AG04450 (cell line): Measurements from ENCODE around the gene PTPRT. TPM values are rescaled to one million over a fixed set of nuclear protein-coding genes. Genes with fewer than 3 reads are reported as not detected.

ENCODE experiments used
- CTCF ChIA-PET: fragments of 300-600, 350-600 bp; formaldehyde crosslinking; extraction: SDS; loops from one replicate; lab custom pipeline; 2022; ENCODE audit warnings: antibody characterized with exemption, inconsistent platforms; lab: Charles Lee
- POLR2A ChIA-PET: fragments of 350-600 bp; formaldehyde crosslinking; extraction: SDS; loops from one replicate; lab custom pipeline; 2021; ENCODE audit warnings: antibody characterized with exemption, inconsistent platforms; lab: Yijun Ruan, JAX
- DNase-seq: peaks from one replicate; pipeline ENCODE4 v3.0.0-alpha.2; 2011; ENCODE audit warnings: low read depth, low spot score
- H3K27ac ChIP-seq: one replicate; pipeline ENCODE4 v1.5.1; 2012; ENCODE audit warnings: low read depth, low read length, control low read depth
- H3K27me3 ChIP-seq: one replicate; pipeline ENCODE4 v1.6.0; 2012; ENCODE audit warnings: low read length; ENCODE audit not compliant: control insufficient read depth, insufficient read depth
- H3K4me3 ChIP-seq: 2 replicates; pipeline ENCODE4 v1.5.1; 2011; ENCODE audit warnings: mild to moderate bottlenecking, low read depth, low read length, control low read depth
- H3K9me3 ChIP-seq: 2 replicates; pipeline ENCODE4 v1.5.1; 2012; ENCODE audit warnings: low read length; ENCODE audit not compliant: control insufficient read depth, insufficient read depth
- polyA plus RNA-seq: library from polyadenylated mRNA; depleted of rRNA; stranded (reverse); fragments of >200 nt; gene quantifications from 2 replicates; pipeline ENCODE4 v1.2.3, GENCODE V29; 2011
- TF ChIP-seq, protein P1 (sequence below): IDR thresholded peaks from 2 replicates; pipeline ENCODE4 v1.5.1; 2011; ENCODE audit warnings: low read depth, low read length, control low read depth, inconsistent platforms

Gene PTPRT
- polyA plus RNA-seq, 1 experiment: not detected

- ChIA-PET CTCF (no interaction called here), POLR2A (no interaction called here)
- no peaks in the 10 kb centered on the region for H3K27me3 ChIP-seq
- H3K4me3 ChIP-seq: no peak overlapping the region
- no peak overlapping the region for H3K27ac ChIP-seq
- no peaks in the 10 kb centered on the region for H3K9me3 ChIP-seq
- no peak for DNase-seq
- TF ChIP-seq, protein P1, sequence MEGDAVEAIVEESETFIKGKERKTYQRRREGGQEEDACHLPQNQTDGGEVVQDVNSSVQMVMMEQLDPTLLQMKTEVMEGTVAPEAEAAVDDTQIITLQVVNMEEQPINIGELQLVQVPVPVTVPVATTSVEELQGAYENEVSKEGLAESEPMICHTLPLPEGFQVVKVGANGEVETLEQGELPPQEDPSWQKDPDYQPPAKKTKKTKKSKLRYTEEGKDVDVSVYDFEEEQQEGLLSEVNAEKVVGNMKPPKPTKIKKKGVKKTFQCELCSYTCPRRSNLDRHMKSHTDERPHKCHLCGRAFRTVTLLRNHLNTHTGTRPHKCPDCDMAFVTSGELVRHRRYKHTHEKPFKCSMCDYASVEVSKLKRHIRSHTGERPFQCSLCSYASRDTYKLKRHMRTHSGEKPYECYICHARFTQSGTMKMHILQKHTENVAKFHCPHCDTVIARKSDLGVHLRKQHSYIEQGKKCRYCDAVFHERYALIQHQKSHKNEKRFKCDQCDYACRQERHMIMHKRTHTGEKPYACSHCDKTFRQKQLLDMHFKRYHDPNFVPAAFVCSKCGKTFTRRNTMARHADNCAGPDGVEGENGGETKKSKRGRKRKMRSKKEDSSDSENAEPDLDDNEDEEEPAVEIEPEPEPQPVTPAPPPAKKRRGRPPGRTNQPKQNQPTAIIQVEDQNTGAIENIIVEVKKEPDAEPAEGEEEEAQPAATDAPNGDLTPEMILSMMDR: no peak
Measured at GRCh38 chr20:43231829-43232228, 42.1 kb upstream of the PTPRT start.

DNA sequence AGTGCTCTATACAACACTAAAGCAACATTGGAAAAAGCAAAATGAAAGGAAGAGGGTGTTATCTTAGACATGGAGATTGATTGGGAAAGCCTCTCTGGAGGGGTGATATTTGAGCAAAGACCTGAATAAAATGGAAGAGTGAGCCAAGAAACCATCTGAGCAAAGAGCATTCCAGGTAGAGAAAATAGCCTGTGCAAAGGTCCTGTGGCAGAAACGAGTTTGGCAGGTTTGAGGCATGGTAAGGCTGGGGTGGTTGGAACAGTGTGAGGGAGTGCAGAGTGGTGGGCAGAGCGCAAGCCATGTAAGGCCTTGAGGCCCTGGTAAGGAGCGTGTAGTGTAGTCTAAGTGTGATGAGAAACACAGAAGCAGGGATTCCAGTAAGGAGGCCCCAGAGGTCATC is 40.0 kb upstream of the PTPRT start:
- TF ChIP-seq, protein P1: no peak
- ChIA-PET POLR2A (no interaction called here), CTCF (no interaction called here)
- Histone ChIP-seq H3K27ac (no peak overlapping the region), H3K9me3 (no peaks in the 10 kb centered on the region), H3K4me3 (no peak overlapping the region), H3K27me3 (no peaks in the 10 kb centered on the region)
- no peak for DNase-seq

GRCh38 chr20:43220612-43221011 is 30.9 kb upstream of the PTPRT start:
- ChIA-PET POLR2A (no interaction called here), CTCF (no interaction called here)
- no peak for DNase-seq
- H3K27ac ChIP-seq: no peak overlapping the region
- H3K4me3 ChIP-seq: no peak overlapping the region
- no peaks in the 10 kb centered on the region for H3K9me3 ChIP-seq
- no peaks in the 10 kb centered on the region for H3K27me3 ChIP-seq
- TF ChIP-seq, protein P1: no peak

GRCh38 chr20:43210901-43211300 is 21.2 kb upstream of the PTPRT start:
- TF ChIP-seq, protein P1: no peak
- ChIA-PET CTCF (no interaction called here), POLR2A (no interaction called here)
- H3K9me3 ChIP-seq: no peaks in the 10 kb centered on the region
- H3K4me3 ChIP-seq: no peak overlapping the region
- no peak overlapping the region for H3K27ac ChIP-seq
- no peaks in the 10 kb centered on the region for H3K27me3 ChIP-seq
- no peak for DNase-seq

GRCh38 chr20:43209831-43210230 is 20.1 kb upstream of the PTPRT start:
- H3K27ac ChIP-seq: no peak overlapping the region
- no peaks in the 10 kb centered on the region for H3K27me3 ChIP-seq
- ChIA-PET CTCF (no interaction called here), POLR2A (no interaction called here)
- no peak for DNase-seq
- no peak overlapping the region for H3K4me3 ChIP-seq
- TF ChIP-seq, protein P1: no peak
- H3K9me3 ChIP-seq: no peaks in the 10 kb centered on the region
